GM18868 (cell line): ENCODE measurements around the gene CLPSL1.

Source experiments
- ATAC-seq: cut with Tn5 transposase; IDR thresholded peaks from one replicate; pipeline ENCODE4 v1.9.1; 2021; ENCODE audit warnings: mild to moderate bottlenecking, moderate library complexity; ENCODE audit not compliant: unreplicated experiment

Gene CLPSL1

DNA sequence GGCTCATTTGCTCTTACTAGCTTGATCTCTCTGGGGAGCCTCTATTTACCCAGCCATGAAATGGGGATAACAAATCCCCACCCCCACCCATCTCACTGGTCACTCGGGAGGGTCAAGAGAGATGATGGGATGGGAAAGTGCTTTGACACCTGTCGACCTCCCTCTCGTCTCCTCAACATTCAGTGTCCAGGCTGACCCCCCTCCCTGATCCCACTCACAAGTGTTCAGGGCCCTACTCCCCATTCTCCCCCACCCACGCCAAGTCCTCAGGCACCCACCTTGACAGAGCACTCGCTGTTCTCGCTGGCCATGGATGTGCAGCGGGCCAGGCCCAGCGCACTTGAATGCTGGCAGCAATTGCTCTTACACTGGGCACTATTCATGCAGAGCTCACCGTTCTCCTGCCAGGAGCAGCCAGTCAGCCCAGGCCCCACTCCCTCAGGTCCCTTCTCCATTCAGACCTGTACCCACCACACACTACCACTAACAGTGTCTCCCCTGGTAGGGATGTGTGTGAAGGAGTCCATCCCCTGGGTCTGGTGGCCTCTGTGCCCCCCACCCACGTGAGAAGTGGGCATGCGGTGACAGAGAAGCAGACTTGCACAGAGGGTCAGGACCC is 14.7 kb downstream of the CLPSL1 start:
- no peak for ATAC-seq

DNA sequence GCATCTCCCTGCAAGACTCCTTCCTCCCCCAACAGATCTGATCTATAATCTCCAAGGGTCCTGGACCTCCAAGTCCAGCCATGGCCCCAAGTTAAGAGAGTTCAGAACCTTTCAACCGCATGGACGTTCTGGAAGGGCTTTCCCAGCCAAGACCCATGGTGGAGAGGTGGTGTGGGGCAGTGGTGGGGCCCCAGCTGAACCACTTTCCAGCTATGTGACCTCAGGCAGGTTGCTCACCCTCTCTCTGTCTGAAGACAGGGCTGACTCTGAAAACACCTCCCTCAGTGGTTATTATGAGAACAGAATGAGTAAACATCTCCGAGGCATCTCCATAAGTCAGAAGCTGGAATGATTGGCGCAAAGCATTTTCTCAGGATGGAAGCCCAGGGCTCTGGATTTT is 15.4 kb downstream of the CLPSL1 start:
- no peak for ATAC-seq

DNA sequence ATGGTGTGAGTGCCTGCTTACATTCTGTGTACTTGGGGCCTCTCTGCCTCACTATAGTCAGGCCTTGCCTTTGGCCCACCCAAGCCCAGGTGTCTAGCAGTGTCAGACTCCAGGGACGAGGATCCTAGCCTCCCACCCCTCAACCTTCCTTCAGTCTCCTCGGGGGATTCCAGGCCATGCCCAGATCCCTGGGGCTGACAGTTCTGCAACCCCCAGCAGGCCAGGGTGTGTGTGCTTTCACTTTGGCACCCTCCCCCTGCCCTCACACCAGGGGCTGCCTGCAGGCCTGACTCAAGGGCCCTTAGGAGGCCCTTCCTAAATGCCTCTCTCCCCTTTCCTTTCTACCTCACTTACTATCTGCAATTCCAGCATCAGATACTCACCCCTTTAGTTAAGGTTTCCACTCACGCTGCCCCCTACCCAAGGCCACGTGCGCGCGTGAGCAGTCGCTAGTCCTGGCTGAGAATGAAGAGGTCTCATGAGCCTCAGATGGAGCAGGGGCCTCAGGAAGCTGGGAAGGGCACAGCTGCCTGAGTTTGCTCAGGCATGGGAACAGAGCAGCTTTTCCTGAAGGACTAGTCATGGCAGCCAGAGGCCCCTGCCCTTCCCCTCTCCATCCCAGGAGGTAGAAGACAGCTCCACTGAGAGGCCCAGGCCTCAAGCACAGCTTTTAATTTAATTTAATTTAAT is 17.2 kb downstream of the CLPSL1 start:
- ATAC-seq, result no peak

DNA sequence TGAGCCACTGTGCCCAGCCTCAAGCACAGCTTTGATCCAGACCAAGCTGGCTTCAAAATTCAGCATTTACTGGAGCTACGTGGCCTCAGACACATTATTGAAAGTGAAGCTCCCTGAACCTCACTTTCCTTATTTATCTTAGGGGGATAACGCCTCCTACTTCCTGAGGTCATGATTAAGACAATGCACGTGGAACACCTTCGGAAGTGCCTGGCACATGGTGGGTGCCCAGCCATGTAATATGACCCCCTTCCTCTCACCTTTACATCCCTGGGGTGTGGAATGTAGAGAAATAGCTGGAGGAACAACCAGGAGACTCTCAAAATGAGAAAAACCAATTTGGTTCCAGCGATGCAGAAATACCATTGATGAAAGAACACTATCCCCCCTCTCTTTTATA is 17.9 kb downstream of the CLPSL1 start:
- no peak for ATAC-seq

DNA sequence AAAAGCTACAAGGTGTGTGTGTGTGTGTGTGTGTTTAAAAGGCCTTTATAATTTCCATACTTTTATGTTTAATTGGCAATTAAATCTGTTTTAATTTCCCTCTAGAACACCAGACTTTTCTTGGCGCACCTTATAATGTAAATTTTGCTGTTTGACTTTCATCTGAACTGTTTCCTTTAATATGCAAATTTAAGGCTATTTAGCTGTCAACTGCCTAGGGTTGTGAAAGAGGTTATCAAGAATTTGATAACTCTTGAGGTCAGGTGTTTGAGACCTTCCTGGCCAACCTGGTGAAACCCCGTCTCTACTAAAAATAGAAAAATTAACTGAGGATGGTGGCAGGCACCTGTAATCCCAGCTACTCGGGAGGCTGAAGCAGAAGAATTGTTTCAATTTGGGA is 20.3 kb downstream of the CLPSL1 start:
- no peak for ATAC-seq

DNA sequence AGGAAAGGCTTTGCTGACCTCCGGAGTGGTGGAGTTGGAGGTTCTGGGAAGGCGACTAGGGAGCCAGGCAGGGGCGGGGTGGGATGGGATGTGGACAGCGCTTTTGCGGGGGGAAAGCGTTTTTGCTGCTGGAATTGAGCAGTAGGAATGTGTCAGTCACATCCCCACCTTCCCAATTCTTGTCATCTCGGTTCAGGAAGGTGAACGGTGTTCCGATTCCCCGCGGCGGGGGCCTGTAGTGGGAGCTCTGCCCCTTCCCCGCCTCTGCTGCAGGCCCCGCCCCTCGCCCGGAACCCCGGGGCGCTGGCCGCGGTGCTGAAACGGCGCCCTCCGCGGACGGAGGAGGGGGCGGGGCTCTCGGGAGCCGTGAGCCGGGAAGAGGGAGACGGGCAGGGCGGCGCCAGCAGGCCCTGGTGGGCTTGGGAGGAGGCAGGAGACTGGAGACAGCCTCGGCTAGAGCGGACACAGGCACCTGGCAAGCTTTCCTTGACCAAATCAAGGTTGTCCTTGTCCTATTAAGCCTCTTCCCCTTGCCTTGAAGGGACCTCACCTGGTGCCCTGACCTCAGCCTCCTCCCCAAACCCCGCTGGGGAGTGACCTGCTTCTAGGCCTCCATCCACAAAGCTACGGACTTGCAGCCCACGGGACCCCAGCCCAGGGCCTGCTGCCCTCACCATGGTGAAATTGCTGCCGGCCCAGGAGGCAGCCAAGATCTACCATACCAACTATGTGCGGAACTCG is 24.3 kb downstream of the CLPSL1 start, which contains the start of gene LHFPL5:
Gene LHFPL5 (plus strand): TSS at position 357 of the 741 bp plus-strand sequence. CDS start 319 bp downstream, at position 676.
- no peak for ATAC-seq

DNA sequence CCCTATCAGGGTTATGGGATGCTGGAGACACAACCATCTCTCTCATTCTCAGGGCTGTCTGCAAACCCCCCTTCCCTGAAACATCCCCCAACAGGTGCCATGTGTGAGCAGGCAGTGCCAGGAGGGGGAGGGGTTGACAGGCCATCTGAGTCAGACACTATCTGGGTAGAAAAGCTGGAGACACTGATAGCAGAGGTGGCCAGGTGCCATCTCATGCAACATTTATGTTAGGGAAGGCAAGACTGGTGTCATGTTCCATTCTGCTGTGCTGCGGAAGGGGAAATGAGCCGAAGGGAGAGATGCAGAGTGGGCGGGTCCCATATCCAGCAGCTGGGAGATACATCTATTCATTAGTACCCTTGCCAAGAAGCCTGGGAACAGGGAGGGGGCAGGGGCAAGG is 27.9 kb downstream of the CLPSL1 start:
- no peak for ATAC-seq

DNA sequence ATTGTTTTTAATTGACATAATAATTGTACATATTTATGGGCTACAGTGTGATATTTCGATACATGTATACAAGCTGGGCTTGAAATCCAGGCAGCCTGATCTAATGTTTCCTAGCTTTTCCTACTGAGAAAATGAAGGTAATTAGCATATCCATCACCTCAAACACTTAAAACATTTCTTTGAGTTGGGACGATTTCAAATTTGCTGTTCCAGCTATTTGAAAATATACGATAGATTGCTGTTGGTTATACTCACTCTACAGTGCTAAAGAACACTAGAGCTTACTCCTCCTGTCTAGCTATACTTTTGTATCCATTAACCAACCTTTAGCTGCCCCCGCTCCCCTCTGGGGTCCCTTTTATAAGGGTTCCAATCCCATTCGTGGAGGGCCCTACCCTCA is 29.0 kb downstream of the CLPSL1 start:
- ATAC-seq, result no peak

DNA sequence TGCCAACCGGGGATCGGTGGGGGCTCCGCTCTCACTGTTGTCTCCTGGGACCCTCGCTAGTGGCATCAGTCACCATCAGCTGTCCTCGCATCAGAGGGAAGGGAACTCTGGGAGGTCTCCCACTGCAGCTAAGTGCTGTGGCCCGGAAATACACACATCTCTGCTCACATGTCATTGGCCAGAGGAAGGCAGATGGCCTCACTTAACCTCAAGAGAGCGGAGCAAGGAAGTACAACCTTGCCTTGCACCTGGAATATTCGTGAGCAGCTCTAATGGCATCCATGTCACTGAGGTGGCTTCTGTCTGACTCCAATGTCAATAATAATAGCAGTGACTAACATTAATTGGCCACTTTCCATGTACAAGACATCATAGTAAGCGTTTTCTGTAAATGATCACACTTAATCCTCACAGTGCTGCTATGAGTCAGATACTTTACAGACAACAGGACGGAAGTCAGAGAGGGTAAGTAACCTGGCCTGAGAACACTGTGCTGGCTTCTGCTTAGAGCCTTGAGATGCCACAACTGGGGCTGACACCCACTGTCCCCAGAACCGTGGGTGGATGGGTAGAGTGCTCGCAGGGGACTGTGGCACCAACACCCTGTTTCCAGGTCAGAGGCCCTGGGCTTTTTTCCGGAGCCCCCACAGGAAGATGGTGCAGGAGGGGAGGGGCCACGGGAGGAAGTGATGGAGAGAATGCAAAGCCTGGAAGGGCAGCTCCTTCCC is 30.3 kb downstream of the CLPSL1 start:
- no peak for ATAC-seq

DNA sequence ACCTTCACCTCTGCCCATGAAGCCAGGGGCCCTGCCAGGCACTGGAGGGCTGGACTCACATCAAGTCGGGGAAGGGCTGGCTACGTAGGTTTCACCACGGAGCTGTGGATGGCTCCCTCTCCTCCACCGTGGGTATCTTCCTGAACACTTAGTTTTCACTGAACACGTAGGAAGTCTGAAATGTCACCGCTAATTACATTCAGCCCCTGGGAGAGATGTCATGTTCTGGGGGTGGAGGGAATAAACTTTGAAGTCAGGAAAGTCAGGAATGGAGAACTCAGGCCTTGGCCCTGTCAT is 30.8 kb downstream of the CLPSL1 start:
- ATAC-seq, result no peak

DNA sequence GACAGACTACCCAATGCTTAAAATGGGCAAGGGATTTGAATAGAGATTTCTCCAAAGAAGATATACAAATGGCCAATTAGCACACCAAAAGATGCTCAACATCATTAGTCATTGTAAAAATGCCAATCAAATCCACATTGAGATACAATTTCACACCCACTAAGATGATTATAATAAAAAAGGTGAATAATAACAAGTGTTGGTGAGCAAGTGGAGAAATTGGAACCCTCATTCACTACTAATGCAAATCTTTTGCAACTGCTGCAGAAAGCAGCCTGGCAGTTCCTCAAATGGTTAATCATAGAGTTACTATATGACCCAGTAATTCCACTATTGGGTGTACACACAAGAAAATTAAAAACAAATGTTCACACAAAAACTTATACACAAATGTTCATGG is 36.7 kb downstream of the CLPSL1 start:
- no peak for ATAC-seq

DNA sequence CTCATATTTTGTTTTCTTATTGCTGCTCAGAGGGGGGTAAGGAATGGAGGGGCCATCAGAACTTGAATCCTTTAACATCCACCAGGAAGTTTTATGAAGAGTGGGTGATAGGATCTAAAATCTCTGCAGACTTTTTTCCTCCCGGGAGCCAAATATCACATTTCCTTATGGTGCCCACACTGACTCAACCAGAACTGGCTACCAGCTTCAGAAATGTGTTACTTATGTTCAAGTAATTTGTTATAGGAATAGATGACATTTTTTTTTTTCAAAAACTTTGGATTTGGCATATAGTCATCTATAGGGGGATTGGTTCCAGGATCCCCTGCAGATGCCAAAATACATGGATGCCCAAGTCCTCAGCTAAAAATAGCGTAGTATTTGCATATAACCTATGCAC is 42.8 kb downstream of the CLPSL1 start:
- ATAC-seq, result no peak

DNA sequence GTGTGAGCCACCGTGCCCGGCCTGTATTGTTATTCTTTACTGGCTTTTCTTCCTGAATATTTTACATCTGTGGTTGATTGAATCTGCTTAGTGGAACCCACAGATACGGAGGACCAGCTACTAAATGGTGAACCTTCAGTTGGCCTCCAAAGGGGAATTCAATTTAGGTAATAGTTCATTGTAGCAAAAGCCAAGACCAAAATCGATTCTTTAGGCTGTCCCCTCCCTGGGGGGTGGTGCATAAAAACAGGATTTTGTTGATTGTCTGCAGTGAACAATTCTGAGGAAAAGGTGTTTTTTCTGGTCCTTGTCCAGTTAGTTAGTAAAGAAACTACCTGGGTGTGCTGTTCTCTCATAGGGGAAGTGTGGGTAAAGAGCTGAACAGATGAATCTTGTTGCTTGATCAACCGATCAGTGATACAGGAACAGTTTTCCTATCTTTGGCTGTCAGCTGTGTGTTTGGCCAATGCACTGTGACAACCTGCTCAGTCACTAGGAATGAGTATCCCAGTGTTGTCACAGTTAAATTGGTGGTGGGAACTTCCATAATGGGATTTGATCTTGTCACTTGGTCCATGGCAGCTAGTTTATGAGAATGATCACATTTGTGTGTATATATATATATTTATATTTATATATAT is 43.9 kb downstream of the CLPSL1 start:
- no peak for ATAC-seq

DNA sequence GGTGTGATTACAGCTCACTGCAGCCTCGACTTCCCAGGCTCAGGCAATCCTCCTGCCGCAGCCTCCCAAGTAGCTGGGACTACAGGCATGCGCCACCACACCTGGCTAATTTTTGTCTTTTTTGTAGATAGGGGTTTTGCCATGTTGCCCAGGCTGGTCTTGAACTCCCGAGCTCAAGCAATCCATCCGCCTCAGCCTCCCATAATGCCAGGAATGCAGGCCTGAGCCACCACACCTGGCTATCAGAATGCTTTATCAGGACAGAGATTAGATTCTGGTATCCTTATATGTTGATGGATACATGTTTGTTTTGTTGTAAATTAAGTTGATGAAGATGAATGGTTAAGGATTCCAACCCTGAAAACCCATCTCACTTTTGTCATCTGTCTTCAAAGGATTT is 48.5 kb downstream of the CLPSL1 start:
- no peak for ATAC-seq

DNA sequence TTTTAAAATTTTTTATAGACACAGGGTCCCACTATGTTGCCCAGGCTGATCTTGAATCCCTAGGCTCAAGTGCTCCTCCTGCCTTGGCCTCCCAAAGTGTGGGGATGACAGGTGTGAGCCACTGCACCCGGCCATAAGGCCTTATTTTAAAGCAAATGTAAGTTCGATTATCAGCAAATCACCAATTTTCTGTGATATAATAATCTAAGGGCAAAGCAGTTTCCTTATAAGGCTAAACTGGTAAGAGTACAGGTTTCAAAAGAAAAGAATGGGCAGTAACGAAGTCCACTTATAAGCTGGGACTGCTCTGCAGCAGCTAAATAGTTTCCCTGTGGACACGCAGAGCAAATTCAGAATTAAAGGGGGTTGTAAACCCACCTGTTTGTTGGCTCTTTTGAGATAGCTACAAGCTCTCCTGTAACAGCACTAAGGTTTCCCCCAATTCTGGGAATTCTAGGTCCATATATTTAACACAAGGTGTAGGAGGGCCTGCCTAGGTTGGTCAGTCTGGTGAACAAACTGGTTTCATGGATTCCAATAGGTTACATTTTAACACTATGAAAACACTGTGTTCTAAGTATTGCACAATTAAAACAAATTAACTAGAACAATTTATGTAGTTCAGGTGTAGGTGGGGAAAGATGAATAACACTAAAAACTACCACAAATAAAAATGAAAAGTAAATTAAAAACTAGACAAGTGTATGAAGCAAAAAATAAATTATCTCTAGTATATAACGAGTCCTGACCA is 50.6 kb downstream of the CLPSL1 start:
- no peak for ATAC-seq

DNA sequence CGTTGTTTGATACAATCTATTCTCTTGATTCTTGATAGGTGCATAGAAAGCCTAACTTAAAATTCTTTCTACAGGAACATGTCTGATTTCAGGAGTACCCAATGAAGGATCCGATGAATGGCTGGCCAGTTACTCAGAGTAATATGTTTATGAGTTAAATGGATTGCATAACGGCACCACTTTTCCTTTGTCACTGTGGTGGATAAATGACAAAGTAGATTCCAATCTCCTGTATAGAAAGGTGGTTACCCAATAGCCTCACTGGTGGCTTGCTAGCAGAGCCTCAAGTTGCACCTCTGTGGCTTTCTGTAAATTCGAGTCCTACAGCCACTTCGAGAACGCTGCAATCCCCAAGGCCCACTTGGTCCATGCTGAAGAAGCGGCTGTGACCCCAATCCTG is 52.7 kb downstream of the CLPSL1 start:
- ATAC-seq, result no peak
